Inflammatory macrophage treated with lipopolysaccharide for 4 hours (primary cell): ENCODE measurements around the gene LAMP2.
A peak's percentile ranks its signal among the peaks of the same experiment; 100 is the strongest.
"Not testable (repeated sequence)": the region's sequence is repeated elsewhere in the genome, so short reads cannot be mapped to it uniquely, and the experiment has no call there.

Experiments
- DNase-seq: peaks from one replicate; pipeline ENCODE4 v3.0.0-alpha.2; 2020

The LAMP2 gene

DNA sequence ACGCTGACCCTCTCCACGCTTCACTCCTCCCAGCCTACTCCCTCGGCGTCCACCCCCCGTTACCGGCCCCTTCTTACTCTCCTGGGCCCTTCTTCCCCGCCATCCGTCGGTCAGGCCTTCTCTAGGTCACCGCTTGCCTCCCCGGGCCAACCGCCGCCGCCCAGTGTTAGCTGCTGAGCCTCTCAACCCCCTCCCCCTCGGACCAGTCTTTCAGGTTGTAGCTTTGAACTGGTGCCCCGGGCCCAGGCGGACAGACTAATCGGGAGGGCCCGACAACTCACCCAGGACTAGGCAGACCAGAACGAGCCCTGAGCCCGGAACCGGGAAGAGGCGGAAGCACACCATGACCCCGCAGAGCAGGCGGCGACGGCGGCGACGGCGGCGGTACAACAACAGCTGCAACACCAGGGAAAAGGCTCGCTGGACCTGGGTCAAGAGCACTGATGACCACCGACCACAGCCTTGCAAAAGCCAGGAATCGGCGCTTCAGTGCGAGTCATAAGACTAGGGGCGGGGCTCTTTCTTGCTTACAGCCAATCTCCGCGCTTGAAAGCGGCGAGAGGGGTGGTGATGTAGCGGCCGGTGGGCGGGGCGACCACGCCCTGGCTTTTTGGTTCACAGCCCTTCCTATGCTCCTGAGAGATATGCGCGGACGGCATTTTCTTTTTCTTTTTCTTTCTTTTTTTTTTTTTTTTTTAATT lies at the start of gene LAMP2:
Gene LAMP2 (minus strand): TSS at position 472 of the 701 bp plus-strand sequence. CDS start 127 bp downstream, at position 345.
- DNase-seq = peak; percentile 91

DNA sequence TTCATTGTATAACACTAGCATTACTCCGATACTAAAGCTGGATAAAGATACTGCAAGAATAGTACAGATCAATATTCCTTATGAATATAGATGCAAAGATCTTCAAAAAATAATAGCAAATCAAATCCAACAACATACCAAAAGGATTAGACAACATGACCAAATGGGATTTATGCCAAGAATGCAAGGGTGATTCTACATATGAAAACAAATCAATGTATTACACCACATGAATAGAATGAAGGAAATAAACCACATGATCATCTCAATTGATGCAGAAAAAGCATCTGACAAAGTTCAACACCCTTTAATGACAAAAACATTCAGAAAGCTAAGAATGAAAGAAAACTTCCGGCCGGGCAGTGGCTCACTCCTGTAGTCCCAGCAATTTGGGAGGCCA lies 48.8 kb upstream of the LAMP2 start:
- DNase-seq = no peak

DNA sequence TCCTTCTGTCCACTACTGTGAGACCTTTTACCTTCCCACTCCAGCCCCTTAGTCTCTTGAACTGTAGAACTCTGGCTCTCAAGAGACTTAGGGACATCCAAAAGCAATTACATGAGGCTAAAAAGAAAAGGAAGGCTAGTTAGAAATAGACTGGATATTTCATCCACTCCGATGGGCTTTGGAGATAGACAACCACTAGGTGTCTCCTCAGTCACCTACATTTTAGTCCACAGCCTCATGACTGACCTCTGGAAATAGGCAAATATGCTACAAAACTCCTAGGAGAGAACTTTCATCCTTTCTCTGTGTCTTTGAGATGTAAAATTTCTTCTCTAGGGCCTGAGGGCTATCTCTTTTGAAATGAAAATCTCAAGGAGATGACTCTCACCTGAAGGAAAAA lies 45.1 kb upstream of the LAMP2 start:
- peak; percentile 5 for DNase-seq

DNA sequence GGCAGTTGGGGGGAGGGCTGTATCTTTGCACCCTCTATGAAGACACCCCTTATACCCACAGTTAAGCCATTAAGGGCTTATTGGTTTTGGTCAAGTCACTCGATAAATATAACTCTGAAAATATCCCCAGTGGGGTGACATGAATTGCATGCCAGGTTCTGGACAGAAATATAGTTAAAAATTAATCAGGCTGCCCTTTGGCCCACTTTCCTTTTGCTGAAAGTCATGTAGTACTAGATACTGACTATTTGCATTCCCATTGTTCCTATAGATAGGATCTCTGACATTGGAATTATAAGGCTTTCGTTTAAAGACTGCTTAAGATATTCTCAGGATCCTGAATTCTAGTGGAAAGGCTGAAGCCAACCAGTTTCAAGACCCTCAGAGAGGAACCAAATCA lies 43.5 kb upstream of the LAMP2 start:
- DNase-seq = no peak

DNA sequence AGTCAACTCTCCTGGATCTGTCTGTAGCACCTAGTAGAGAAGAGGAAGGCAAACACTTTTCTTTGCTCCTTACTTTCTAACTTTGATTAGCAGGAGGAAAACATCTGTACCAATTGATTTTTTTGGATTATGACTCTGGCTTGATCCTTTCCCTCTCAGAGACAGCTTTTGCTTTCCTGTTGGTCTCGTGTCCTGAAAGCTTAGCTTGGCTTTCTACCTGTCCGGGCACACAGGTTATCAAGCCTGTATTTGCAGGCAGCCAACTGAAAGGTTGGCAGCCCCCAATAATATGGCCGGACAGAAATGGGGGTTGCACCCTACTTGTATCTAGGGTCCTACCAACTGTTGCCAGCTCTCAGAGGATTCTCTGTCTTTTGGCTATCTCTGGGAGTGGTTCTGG lies 43.1 kb upstream of the LAMP2 start:
- DNase-seq = no peak

DNA sequence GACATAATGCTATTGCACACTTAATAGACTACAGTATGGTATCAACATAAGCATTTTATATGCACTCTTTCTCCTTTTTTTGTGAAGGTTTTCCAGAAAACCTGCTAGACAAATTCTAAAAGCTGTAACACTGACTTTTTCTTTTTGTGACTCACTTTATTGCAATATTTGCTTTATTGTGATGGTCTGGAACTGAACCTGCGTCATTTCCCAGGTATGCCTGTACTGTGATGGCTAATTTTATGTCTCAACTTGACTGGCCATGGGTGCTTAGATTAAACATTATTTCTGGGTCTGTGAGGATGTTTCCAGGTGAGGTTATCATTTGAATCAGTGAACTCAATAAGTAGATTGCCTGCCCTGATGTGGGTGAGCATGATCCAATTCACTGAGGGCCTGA lies 35.5 kb upstream of the LAMP2 start:
- no peak for DNase-seq

DNA sequence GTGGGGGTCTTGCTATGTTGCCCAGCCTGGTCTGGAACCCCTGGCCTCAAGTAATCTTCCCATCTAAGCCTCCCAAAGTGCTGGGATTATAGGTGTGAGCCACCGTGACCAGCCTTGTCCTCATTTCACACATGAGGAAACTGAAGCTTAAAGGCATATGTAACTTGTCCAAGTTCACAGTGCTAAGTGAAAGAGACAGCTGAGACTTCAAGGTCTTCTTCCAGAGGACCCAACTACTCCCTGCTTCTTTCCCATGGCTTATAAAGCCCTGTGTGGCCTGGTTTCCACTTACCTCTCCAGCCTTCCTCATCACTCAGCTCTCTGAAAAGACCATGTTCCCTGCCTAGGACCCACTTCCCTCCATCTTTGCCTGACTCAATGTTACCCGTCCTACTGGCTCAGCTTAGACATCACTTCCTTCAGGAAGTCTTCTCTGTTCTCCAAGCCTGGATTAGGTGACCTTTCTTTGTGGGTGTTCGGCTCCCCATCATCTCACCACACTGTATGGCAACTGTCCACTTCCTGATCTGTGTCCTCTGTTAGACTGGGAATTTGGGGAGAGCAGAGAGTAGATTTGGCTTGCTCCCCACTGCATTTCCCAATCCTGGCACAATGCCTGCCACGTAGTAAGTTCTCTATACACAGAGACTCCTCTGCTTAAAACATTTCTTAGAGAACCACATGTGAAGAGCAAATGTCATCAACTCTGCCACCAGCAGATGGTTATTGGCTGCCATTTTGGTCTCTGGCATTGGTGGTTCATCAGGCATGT lies 30.4 kb upstream of the LAMP2 start:
- DNase-seq = no peak

DNA sequence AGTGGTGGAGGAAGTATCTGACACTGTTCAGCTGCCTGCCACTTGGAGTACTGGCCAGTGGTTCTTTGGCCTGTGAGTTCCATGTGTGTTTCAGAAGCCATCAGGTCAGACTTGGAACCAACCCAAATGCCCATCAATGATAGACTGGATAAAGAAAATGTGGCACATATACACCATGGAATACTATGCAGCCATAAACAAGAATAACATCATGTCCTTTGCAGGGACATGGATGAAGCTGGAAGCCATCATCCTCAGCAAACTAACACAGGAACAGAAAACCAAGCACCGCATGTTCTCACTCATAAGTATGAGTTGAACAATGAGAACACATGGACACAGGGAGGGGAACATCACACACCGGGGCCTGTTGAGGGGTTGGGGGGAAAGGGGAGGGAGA lies 21.0 kb upstream of the LAMP2 start:
- not testable (repeated sequence) for DNase-seq

DNA sequence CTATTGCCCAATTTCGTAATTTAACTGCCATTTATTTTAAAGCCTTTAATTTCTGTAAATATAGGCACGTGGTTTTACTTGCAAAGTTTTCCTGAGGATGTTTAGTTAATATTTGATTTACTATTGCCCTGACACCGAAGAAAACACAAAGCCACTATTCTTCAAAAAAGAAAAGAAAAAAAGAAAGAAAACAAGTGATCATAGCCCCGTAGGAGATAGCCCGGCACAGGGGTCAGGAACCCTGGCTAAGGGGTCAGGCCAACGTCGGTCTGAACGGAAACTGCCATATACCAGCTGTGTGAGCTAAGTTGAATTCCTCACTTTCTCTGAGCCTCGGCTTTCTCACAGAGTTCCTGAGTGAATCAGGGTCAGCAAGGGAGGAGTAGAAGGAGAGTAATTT lies 17.7 kb upstream of the LAMP2 start:
- DNase-seq = no peak

DNA sequence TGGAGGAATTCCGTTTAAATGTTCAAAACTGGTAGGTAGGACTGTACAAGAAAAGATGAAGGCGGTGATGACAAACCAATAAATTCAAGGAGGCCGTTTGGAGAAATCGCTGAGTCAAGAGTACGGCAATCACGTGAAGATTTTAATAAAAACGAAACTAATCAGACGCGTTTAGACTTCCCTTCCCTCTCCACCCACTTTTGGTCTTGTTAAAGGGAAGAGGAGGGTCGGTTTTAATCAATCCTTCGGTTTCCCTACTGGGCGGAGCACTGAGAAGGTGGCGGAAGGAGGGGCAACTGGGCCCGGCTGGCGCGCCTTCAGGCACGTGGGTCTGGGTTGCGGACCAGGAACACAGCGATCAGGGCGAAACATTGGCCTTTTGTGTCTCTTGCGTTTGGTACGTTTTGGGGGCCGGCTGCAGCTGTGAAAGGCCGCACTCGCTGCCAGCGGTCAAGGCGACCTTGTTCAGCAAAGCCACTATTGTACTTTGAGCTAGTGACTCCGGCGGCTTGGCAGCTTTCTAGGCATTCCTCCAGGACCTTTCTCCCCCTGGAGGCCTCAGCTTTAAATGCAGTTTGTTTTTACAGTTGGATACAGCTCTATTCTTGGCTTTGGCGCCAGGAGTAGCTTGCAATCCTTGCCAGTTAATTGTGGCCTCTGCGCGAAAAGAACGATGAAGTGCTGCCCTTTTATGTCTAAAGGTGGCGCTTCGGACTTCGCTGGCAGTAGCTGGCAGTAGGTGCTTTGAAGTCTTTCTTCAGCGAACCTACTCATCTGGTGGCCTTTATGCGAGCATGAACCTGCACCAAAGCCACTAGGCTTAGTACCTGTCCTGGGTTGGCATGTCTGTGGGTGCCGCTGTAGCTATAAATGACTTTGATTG lies 16.8 kb upstream of the LAMP2 start:
- DNase-seq = peak; percentile 87

DNA sequence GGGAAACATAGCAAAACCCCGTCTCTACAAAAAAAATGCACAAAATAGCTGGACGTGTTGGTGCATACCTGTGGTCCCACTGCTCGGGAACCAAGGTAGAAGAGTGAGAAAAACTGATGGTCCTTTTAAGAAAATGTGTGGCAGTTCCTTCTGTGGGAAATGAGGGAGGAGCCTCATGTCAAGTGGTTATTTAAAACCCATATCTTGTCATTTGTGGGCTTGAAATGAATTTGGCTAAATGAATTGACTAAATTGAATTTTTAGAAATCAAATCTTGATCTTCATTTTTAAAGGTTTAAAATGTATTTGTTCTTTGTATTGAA lies 16.2 kb upstream of the LAMP2 start:
- no peak for DNase-seq

DNA sequence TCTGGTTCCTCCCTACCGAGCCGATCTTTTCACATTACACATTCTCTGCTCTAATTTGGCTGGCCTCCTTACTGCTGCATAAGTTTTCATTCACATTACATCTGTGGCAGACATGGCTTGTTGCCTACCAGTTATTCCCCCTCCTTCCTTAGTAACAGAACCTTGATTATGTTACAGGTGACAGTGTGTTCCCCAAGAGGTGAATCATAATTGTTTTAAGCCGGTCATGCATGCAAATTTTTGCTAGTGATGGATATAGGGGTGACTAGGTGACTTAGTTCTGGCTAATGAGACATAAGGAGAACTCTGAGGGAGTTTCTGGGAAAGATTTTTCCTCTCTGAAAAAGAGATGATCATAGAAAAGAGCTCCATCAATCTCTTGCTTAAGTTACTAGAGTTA lies 8.4 kb upstream of the LAMP2 start:
- DNase-seq = no peak

DNA sequence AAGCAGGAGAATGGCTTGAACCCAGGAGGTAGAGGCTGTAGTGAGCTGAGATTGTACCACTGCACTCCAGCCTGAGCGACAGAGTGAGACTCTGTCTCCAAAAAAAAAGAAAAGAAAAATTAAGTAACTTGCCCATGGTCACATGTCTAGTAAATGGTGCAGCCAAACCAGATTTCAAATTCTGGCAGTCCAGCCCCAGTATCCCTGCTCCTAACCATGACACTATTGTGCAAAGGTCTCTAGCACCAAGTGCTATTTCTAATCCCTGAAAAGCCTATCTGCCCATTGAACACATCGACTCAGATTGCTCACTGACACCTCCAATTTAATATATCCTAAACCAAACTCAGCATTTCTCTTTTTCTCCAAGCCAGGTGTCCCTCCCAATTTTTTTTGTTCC lies 7.6 kb upstream of the LAMP2 start:
- no peak for DNase-seq

DNA sequence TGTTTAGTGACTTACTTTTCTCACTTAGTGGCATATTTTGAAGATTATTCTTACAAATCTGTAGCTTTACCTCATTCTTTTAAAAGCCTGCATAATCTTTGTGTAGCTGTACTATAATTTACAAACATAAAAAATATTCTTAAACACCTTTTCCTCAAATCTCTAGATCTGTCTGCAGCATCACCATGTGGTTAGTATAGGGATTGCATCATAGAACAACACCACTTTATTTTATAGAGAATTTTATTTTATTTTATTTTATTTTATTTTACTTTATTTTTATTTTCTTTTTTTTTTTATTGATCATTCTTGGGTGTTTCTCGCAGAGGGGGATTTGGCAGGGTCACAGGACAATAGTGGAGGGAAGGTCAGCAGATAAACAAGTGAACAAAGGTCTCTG lies 6.4 kb upstream of the LAMP2 start:
- peak; percentile 5 for DNase-seq

DNA sequence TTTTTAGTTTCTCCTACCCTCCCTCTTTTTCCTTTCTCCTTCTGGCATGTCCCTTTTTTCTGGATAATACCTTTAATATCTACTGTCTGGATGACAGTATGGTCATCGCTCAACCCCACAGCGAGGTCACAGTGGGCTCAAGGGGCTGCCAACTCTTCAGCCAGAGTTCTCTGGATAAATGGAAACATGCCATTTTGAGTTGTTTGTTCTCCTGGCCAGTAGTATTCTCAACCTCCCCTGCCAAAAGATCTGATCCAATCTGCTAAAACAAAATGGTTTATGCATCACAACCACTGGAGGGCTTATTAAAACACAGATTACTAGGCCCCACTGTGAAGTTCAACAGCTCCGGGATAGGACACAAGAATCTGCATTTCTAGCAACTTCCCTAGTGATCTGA lies 5.0 kb upstream of the LAMP2 start:
- DNase-seq = no peak

DNA sequence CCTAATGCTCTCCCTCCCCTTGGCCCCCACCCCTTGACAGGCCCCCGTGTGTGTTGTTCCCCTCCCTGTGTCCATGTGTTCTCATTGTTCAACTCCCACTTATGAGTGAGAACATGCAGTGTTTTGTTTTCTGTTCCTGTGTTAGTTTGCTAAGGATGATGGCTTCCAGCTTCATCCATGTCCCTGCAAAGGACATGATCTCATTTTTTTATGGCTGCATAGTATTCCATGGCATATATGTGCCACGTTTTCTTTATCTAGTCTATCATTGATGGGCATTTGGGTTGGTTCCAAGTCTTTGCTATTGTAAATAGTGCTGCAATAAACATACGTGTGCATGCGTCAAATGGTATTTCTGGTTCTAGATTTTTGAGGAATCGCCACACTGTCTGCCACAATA lies 561 bp upstream of the LAMP2 start:
- DNase-seq = not testable (repeated sequence)

DNA sequence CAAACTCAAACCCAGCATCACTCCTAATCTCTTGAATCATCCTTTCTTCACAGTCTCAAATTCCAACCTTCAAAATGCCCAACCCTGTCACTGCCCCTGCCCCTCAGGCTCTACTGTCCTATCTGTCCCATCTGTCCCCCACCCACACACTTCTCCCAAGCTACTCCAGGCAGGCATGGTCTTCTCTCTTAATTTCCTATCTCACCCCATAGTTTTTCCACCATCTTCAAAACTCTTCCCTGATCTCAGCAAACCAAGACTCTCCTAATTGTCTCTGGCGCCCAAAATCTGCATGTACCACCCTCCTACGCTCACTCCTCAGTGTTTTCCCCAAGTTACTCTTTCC lies 644 bp downstream of the LAMP2 start:
- no peak for DNase-seq

DNA sequence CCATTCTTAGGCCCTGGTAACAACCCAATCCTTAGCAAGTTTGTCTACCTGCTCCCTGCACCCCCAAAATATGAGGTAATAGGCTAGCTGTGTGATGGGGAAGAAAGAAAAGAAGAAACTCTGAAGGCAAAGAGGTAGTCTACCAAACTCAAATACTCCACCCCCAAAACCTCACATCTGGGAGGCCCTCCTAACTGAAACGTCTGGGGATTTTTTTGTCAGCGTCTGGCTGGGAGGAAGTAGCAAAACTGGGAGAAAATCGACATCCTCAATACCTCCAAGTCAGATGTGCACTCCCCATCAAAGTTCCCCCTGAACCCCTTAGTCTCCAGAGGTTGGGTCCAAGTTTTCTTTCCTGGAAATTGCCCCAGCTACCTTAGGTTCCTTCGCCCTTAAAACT lies 1.0 kb downstream of the LAMP2 start:
- DNase-seq = peak; percentile 28

DNA sequence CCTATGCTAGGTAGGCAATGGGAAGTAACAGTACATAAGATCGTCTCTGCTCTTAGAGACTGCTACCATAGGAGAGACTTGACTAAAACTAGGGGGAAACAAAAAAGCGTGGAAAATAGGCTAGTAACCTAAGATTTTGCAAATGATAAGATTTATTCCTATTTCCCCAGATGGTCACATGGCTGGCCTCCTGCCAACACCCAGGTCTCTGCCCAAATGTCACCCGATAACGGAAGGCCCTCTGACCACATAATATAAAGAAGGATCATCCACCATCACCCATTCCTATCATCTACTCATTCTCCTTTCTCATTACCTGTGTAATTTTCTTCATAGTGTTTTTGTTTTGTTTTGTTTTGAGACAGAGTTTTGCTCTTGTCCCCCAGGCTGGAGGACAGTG lies 4.7 kb downstream of the LAMP2 start:
- DNase-seq = peak; percentile 4

DNA sequence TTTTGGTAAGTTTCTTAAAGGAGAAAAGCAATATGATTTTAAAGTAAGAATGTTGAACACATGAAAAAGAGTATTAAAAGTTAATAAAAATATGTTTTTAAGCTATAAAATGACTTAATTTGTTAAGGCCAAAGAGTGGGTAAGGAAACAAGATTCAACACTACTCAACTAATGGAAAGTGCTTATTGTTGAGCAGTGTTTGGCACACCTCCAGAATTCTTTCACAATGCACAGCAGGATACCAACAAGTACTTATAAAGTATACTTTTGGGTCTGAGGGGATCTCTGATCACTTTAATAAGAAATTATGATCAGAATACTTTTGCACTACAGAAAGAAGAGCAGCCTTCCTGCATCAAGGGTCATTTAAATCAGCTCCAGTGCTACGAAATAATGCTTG lies 5.9 kb downstream of the LAMP2 start:
- DNase-seq = peak; percentile 11

DNA sequence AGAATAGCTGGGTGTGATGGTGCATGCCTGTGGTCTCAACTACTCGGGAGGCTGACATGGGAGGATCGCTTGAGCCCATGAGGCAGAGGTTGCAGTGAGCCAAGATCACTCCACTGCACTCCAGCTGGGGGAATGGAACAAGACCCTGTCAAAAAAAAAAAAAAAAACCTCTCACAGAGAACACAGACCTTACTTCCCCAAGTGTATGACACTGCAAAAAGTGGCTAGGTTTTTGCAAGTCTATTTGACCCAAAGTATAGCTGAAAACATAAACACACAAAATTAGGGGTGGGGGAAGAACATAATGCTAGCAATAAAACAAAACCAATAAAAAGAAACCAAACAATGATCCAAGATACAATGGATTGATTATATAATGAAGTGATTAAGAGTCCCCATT lies 6.7 kb downstream of the LAMP2 start:
- no peak for DNase-seq

DNA sequence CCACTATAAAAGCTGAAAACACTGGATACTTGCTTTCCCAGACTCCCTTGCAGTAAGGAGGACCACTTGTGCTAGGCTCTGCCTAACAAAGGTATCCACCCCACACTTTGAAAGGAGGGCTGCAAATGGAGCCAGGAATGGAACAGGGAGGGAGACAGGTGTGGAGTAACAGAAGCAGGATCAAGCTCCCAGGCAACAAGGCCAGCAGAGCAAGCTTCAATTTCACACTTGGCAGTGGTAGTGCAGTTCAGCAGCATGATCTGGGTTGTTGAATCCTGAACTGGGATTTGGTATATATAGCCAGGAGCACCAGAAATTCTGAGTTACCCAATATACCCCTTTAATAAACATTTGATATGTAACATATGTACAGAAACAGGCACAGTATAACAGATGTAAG lies 9.8 kb downstream of the LAMP2 start:
- no peak for DNase-seq

DNA sequence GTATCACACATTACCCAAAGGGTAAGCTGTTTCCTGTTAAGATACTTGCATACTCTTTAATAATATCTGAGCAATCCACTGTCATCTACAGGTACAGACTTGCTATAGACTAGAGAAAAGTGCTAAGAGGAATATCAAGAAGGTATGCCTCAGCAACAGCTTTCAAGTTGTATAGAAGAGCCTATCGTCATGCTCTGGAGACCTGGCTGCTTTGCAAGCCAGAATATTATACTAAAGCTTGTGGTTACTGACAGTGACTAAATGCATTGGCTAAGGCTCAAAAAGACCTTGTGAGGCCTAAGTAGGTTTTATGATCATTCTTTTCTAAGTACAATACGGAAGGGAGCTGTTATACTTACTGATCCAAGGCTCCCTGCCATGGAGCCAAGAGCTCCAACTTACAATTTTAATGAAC lies 11.3 kb downstream of the LAMP2 start:
- peak; percentile 29 for DNase-seq

DNA sequence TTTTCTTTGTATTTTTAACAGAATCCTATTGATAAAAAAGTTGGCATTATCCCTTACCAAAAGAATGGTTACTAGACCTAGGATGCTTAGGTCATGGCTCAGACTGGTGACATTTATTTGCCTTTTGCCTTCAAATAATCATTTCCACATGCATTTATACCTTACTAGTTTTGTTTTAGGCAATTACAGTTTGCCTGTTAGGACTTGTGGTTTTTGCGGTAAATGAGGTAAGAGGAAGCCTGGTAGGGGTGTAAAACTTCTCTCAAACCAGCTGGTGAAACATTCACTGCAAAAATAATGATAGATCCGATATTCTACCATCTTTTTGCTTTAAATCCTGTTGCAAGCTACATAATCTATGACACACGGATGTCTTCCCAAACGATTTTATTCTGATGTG lies 12.1 kb downstream of the LAMP2 start:
- peak; percentile 33 for DNase-seq
